Measurements from ENCODE around the gene RNASE11. TPM values are rescaled to one million over a fixed set of nuclear protein-coding genes. Genes with fewer than 3 reads are reported as not detected.

The RNASE11 gene
- polyA plus RNA-seq, 3 donors, result not detected

DNA sequence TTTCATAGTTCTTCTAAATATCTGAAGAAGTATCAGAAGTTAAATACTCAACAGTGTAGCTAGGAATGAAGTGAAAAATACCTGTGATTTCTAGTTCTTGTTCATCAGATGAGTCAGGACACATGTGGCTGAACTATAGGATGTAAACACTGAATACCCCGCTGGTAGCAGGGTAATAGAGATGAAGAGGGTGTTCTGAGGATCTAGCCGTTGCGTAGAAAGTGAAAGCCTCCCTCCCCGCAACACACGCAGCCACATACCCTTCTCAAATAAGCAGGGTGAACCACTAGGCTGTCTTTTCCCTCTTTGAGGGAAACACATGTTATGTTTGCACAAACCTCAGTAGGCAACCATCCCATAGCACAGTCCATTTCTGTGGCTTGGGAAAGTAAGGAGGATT, 19.8 kb upstream of the RNASE11 start:
- TF ChIP-seq, protein P1, sequence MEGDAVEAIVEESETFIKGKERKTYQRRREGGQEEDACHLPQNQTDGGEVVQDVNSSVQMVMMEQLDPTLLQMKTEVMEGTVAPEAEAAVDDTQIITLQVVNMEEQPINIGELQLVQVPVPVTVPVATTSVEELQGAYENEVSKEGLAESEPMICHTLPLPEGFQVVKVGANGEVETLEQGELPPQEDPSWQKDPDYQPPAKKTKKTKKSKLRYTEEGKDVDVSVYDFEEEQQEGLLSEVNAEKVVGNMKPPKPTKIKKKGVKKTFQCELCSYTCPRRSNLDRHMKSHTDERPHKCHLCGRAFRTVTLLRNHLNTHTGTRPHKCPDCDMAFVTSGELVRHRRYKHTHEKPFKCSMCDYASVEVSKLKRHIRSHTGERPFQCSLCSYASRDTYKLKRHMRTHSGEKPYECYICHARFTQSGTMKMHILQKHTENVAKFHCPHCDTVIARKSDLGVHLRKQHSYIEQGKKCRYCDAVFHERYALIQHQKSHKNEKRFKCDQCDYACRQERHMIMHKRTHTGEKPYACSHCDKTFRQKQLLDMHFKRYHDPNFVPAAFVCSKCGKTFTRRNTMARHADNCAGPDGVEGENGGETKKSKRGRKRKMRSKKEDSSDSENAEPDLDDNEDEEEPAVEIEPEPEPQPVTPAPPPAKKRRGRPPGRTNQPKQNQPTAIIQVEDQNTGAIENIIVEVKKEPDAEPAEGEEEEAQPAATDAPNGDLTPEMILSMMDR (IDR thresholded peaks at IDR 0.05), result no peak
- no CpG with 5 or more reads among the region's 5 CpGs for WGBS (ENCODE audit: insufficient coverage)
- Histone ChIP-seq H3K27me3 (ENCODE audit: control insufficient read depth in 2 of 2, insufficient read depth in 2 of 2, low read length in 2 of 2) (no peaks in the 10 kb centered on the region), H3K4me1 (ENCODE audit: control insufficient read depth in 1 of 2, insufficient read depth in 2 of 2, low read length in 2 of 2) (peaks cover 22% of the 10 kb centered on the region in 2 donors), H3K9ac (ENCODE audit: insufficient read depth, low read length, poor library complexity, severe bottlenecking) (no peak overlapping the region), H2AFZ (ENCODE audit: insufficient read depth, low read depth, low read length, poor library complexity, severe bottlenecking) (no peak overlapping the region), H3K27ac (ENCODE audit: low read depth in 1 of 2, low read length in 2 of 2) (no peak overlapping the region), H3K9me3 (replicated peaks in 1 of 2; ENCODE audit: control insufficient read depth in 1 of 2, insufficient read depth in 1 of 2, low read length in 2 of 2) (no peaks in the 10 kb centered on the region), H3K36me3 (replicated peaks in 1 of 2; ENCODE audit: control insufficient read depth in 1 of 2, insufficient read depth in 2 of 2, low read length in 2 of 2) (no peaks in the 10 kb centered on the region), H3K4me3 (replicated peaks in 1 of 3; ENCODE audit: low read depth in 2 of 3, low read length in 3 of 3) (no peak overlapping the region), H3K79me2 (ENCODE audit: insufficient read depth, low read length) (no peaks in the 10 kb centered on the region), H4K20me1 (ENCODE audit: insufficient read depth, low read length) (no peaks in the 10 kb centered on the region), H3K4me2 (replicated peaks; ENCODE audit: extremely low read depth, low read length, poor library complexity, severe bottlenecking) (no peak overlapping the region)
- Mint-ChIP-seq H3K4me1 (peaks cover 4% of the 10 kb centered on the region), H3K27me3 (ENCODE audit: low read depth in 3 of 3) (no peaks in the 10 kb centered on the region), H3K4me3 (no peak overlapping the region), H3K9me3 (no peaks in the 10 kb centered on the region), H3K27ac (no peak overlapping the region), H3K36me3 (no peaks in the 10 kb centered on the region)
- intact Hi-C loops (cut with micrococcal nuclease), result loop anchor here in 1 of 2 donors (2.0 kb wide), 1 partner anchor 281 kb away; no protein-coding TSS in a partner anchor
- DNase-seq, result no peak

DNA sequence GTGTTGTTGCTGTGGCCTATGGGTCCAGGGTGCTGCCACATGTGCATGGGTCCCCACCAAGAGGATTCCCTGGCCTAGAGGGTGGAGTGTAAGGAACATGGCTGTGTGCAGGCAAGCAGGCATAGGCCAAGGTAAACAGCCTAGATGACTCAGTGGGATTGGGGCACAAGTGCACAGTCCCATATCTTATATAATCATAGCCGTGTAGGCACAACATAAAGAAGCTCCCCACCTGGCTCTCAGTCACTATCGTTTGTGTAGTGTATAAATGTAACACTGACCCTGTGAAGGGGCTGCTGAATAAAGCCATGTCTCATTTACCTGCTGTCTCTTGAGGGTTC, 19.1 kb upstream of the RNASE11 start:
- no CpG with 5 or more reads among the region's 2 CpGs for WGBS (ENCODE audit: insufficient coverage)
- TF ChIP-seq, protein P1 (IDR thresholded peaks at IDR 0.05), result no peak
- Histone ChIP-seq H3K27ac (ENCODE audit: low read depth in 1 of 2, low read length in 2 of 2) (no peak overlapping the region), H3K79me2 (ENCODE audit: insufficient read depth, low read length) (no peaks in the 10 kb centered on the region), H3K9me3 (replicated peaks in 1 of 2; ENCODE audit: control insufficient read depth in 1 of 2, insufficient read depth in 1 of 2, low read length in 2 of 2) (no peaks in the 10 kb centered on the region), H3K36me3 (replicated peaks in 1 of 2; ENCODE audit: control insufficient read depth in 1 of 2, insufficient read depth in 2 of 2, low read length in 2 of 2) (no peaks in the 10 kb centered on the region), H4K20me1 (ENCODE audit: insufficient read depth, low read length) (no peaks in the 10 kb centered on the region), H3K4me3 (replicated peaks in 1 of 3; ENCODE audit: low read depth in 2 of 3, low read length in 3 of 3) (no peak overlapping the region), H3K27me3 (ENCODE audit: control insufficient read depth in 2 of 2, insufficient read depth in 2 of 2, low read length in 2 of 2) (no peaks in the 10 kb centered on the region), H3K4me1 (ENCODE audit: control insufficient read depth in 1 of 2, insufficient read depth in 2 of 2, low read length in 2 of 2) (peaks cover 14 to 15% of the 10 kb centered on the region in 2 donors), H3K4me2 (replicated peaks; ENCODE audit: extremely low read depth, low read length, poor library complexity, severe bottlenecking) (no peak overlapping the region), H2AFZ (ENCODE audit: insufficient read depth, low read depth, low read length, poor library complexity, severe bottlenecking) (no peak overlapping the region), H3K9ac (ENCODE audit: insufficient read depth, low read length, poor library complexity, severe bottlenecking) (no peak overlapping the region)
- Mint-ChIP-seq H3K4me3 (no peak overlapping the region), H3K27ac (no peak overlapping the region), H3K4me1 (peaks cover 6% of the 10 kb centered on the region), H3K9me3 (no peaks in the 10 kb centered on the region), H3K27me3 (ENCODE audit: low read depth in 3 of 3) (no peaks in the 10 kb centered on the region), H3K36me3 (no peaks in the 10 kb centered on the region)
- DNase-seq, result no peak
- intact Hi-C loops (cut with micrococcal nuclease), result no loop called here

All from CD14-positive monocyte (primary cell).